GM20000 (cell line): ENCODE results near the gene GAGE12J.
"Not testable (repeated sequence)": the region's sequence is repeated elsewhere in the genome, so short reads cannot be mapped to it uniquely, and the experiment has no call there.

ENCODE experiments used
- DNase-seq: peaks from one replicate; pipeline ENCODE4 v3.0.0; 2012; ENCODE audit warnings: low spot score
- CTCF ChIP-seq: IDR thresholded peaks from 2 replicates; pipeline ENCODE4 v1.5.1; 2012; ENCODE audit warnings: mild to moderate bottlenecking, control low read depth; ENCODE audit errors: extremely low read depth, missing control alignments

The GAGE12J gene

GRCh38 chrX:49321737-49322136 lies at the start of gene GAGE12J:
Gene GAGE12J (plus strand): TSS chrX:49322037. CDS start chrX:49323194, 1,157 bp downstream.
- DNase-seq: not testable (repeated sequence)

GRCh38 chrX:49272421-49272820 lies 49.4 kb upstream of the GAGE12J start:
- TF ChIP-seq CTCF: no peak
- no peak for DNase-seq

GRCh38 chrX:49273181-49273727 lies 48.6 kb upstream of the GAGE12J start:
- no peak for DNase-seq
- TF ChIP-seq CTCF: no peak

- DNase-seq: no peak
- no peak for TF ChIP-seq CTCF
Observed at GRCh38 chrX:49276207-49276606, 45.6 kb upstream of the GAGE12J start.

- no peak for TF ChIP-seq CTCF
- DNase-seq: no peak
Observed at GRCh38 chrX:49276671-49277534, 44.9 kb upstream of the GAGE12J start.

GRCh38 chrX:49277535-49277830 lies 44.4 kb upstream of the GAGE12J start:
- no peak for DNase-seq
- TF ChIP-seq CTCF: no peak

- no peak for DNase-seq
- TF ChIP-seq CTCF: no peak
Observed at GRCh38 chrX:49278081-49278480, 43.8 kb upstream of the GAGE12J start.

GRCh38 chrX:49282647-49283011 lies 39.2 kb upstream of the GAGE12J start:
- no peak for DNase-seq
- no peak for TF ChIP-seq CTCF
